ENCODE results near the gene MLPH.

DNA sequence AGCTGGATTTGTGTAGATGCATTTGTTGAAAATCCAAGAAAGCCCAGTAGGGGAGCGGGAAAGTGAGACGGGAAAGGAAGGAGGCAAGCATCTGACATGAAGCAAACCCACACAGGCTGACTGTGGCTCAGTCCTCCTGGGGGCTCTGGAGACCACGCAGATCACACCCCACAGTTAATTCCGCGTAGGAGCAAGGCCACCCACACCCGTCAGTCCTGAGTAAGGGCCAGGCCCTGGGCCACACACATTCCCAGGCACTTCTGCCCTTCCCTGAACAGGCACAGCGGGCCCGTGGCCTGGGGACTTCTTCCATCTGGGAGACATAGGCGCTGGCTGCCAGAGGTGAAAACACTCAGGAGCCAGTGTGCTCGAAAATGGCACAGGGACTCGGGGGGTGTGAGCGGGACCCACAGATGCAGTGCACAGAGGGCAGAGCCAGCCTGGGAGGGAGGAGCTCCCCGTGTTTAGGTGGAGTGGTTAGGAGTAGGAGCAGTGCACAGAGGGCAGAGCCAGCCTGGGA, 59.9 kb downstream of the MLPH start:
- TF ChIP-seq, protein P1, sequence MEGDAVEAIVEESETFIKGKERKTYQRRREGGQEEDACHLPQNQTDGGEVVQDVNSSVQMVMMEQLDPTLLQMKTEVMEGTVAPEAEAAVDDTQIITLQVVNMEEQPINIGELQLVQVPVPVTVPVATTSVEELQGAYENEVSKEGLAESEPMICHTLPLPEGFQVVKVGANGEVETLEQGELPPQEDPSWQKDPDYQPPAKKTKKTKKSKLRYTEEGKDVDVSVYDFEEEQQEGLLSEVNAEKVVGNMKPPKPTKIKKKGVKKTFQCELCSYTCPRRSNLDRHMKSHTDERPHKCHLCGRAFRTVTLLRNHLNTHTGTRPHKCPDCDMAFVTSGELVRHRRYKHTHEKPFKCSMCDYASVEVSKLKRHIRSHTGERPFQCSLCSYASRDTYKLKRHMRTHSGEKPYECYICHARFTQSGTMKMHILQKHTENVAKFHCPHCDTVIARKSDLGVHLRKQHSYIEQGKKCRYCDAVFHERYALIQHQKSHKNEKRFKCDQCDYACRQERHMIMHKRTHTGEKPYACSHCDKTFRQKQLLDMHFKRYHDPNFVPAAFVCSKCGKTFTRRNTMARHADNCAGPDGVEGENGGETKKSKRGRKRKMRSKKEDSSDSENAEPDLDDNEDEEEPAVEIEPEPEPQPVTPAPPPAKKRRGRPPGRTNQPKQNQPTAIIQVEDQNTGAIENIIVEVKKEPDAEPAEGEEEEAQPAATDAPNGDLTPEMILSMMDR (IDR thresholded peaks at IDR 0.05; ENCODE audit: insufficient read depth, low read length): no peak
- TF ChIP-seq POLR2AphosphoS5 (IDR thresholded peaks at IDR 0.05; ENCODE audit: low read depth) (no peak), SPI1 (IDR thresholded peaks at IDR 0.05; ENCODE audit: borderline replicate concordance, low read depth) (no peak)

All from HL-60 (cell line).